ENCODE results near the gene PVRIG.
A peak's percentile ranks its signal among the peaks of the same experiment; 100 is the strongest.
"Not testable (repeated sequence)": the region's sequence is repeated elsewhere in the genome, so short reads cannot be mapped to it uniquely, and the experiment has no call there.

Gene PVRIG

DNA sequence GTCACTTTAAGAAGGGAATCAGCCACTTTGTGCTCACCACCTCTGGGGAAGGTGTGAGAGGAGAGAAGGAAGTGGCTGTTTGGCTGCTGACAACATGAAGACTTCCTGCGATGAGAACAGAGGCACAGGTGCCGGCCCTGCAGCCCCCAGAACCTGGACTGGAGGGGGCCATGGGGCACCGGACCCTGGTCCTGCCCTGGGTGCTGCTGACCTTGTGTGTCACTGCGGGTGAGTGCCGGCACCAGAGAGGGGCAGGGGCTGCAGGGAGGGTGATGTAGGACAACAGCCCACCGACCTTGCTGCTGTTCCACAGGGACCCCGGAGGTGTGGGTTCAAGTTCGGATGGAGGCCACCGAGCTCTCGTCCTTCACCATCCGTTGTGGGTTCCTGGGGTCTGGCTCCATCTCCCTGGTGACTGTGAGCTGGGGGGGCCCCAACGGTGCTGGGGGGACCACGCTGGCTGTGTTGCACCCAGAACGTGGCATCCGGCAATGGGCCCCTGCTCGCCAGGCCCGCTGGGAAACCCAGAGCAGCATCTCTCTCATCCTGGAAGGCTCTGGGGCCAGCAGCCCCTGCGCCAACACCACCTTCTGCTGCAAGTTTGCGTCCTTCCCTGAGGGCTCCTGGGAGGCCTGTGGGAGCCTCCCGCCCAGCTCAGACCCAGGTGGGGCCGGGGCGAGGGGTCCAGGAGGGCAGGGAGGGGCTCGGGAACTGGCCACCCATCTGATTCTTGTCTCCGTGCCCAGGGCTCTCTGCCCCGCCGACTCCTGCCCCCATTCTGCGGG, at the start of gene PVRIG:
PVRIG (plus strand) TSS at position 149 of the 785 bp plus-strand sequence; CDS start at position 171, 22 bp downstream.
- peak in 5 of 6 experiments; percentile 9 to 67 (median 58) for DNase-seq

DNA sequence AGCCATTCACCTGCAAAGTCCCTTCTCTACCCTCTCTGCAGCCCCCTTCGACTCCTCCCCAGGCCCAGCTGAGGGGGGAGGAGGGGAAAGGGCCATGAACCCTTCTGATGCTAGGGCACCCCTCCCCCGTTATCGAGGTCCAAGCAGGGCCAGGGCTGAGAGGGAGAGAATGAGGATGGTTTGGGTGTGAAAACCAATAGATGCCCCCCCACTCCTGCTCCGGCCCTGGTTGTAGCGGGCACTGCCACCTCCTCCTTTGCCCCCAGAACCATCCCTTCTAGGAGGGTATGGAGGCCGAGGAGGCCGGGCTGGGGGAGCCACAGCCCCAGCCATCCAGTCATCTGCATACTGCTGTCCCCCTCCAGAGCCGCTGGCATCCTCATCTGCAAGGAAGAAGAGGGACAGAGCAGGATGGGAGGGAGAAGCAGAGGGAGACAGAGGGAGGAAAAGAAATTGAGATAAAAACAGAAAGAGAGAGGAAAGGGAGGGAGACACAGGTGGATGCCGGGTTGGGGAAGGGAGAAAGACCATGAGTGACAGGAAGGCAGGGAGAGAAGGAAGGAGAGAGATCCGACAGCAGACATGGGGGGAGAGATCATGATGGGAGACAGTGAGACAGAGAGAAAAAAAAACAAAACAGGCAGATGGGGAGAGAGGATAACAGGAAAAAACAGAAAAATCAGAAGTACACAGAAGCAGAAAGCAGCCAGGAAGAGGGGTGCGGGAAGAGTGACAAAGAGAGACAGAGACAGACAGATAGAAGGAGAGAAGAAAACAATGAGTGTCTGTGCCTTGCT, 49.5 kb upstream of the PVRIG start:
- DNase-seq = no peak

DNA sequence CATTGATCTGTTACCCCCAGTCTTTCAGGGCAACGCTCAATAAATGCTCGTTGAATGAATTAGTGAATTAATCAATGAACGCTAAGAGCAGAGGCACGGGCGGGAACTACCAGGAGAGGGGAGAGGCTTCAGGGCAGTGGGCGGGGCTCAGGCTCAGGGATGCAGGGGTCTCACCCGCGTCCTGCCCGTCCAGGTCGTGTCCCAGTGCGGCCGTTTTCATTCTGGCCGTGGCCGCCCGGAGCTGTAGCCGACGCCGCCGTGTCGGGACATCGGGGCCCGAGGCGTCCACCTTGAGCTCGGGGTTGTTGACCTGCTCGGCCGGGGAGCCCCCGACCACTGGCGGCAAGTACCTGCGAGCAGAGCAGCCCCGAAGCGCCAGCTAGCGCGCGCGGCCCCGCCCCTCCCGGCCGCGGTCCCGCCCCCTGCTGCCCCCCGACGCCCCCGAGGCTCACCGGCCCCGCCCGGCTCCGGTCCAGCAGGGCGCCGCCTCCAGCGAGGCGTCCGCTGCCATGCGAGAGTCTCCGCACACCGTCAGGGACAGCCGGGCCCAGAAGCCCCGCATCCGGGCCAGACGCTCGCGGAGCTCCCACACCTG, 48.6 kb upstream of the PVRIG start:
- DNase-seq = peak in 5 of 6 experiments; percentile 24 to 55 (median 36)

DNA sequence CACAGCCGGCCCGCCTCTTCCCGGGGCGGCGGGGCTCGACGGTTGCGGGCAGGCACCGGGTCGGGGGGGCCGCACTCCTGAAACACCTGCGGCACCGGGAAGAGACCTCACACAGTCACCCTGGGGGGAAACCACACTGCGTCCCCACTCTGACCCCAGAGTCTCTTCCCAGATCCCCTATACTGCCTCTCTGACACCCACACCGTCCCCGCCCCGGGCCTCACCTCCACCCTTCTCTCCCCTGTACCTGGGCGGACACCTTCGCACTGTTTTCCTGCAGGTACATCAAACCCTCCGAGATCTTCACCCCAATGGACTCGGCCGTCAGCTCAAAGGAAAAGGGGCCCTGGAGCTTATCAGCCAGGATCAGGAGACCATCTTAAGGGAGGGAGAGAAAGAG, 47.9 kb upstream of the PVRIG start:
- peak in 1 of 6 experiments; percentile 36 for DNase-seq

DNA sequence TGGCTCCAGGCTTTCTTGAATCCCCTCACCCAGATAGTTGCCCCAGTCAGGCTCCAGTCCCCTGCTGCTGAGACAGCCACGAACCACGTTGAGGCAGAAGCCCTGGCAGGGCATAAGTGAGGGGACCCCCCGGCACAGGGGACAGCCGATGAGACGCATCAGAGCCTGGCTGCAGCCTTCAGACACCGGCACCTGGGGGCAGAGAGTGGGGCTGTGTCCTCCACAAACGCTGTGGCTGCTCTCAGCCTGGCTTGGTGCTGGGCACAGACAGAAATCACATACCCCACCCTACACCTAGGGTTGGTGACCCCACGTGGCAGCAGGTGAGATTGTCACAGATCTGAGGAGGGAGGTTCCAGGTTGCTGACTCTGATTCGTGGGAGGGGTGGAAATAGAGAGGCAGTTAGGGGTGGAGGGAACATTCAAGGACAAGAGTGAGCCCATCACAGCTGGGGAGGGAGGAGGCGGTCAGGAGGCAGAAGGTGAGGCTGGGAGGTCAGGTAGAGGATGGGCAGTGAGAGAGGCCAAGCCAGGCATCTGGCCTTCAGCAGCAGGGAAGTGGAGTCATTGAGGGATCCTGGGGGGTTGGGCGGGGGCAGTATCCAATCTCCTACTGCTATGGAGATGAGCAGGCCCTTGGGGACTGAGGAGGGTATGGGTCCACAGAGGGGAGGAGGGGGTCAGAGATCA, 45.8 kb upstream of the PVRIG start:
- no peak for DNase-seq

DNA sequence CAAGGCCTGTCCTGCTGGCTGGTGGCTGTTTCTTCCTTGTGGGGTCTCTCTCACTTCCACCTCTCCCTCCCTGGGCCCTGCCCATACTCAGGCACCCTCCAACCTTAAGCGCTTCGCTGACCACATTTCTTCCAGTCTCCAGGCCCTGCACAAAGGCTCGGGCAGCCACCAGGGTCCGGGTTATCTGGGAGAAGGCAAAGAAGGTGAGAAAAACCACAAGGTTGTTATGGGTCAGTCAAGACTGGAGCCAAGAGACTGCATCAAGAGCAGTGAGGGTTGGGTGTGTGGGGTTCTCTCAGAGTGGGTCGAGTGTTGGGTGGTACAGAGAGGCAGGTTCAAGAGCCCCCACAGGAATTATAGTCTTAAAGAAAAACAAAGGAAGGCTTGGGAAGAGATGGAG, 45.2 kb upstream of the PVRIG start:
- no peak for DNase-seq

DNA sequence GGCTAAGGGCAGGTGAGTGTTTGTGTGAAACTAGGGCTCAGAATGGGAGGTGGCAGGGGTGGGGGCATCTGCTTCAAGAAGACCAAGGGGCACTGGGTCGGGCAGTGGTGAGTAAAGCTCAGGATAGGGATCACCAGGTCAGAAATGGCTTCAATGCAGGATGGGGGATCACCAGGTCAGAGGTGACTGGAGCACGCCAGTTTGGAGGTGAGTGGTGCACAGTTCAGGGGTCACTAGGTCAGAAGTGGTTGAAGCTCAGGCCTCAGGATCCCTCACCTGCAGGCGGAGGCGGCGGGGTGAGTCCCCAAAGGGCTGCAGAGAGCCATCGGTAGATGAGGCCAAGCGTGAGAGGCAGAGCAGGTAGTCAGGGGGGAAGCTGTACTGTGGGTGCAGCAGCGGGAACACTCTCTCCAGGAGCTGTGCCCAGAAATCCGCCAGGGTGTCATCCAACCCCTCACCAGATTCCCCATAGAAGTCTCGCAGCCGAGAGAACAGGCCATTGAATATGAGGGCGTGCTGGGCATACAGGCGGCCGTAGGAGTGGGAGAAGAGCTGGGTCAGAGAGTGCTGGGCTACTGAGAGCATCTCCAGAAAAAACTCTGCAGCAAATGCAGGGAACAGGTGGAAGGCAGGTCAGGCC, 44.3 kb upstream of the PVRIG start:
- no peak for DNase-seq

DNA sequence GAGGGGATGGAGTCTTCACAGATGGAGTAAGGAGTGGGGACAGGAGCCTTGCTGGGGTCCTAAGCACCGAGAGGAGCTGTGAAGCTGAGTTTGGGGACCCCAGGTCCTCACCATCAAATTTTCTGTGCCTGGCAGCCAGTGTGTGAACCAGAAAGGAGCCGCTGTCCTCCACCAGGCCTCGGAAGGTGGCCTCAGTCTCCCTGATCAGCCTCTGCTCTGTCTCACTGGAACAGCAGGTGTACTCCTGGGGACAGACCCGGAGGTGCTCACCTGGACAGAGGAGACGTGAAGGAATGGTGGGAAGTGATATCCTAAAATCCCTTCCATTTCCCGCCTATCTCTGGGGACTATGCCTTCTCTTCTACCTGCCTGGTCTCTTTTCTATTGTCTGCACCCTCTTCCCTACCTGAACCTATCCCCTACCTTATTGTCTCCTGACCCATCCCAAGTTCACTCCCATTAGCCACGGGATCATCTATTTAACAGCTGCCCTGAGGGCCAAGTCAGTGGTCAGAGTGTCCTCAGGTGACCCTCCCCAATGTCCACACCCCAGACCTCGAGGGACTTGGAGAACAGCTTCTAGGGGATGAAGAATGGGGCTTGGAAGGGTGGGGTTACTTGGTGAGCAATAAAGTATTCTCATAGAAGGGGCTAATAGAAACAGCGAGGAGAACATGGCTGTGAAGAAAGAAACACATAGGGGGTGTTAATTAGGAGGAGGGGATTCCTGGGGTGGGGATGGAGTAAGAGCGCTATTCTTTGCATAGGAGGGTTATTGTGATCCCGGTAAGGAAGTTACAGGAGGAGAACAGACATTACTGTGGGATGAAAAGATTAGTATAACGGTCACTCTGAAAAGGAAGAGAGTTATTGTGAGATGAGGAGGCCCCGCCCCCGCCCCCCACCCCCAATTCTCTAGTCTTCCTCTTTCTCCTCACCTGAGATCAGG, 43.4 kb upstream of the PVRIG start:
- no peak for DNase-seq

DNA sequence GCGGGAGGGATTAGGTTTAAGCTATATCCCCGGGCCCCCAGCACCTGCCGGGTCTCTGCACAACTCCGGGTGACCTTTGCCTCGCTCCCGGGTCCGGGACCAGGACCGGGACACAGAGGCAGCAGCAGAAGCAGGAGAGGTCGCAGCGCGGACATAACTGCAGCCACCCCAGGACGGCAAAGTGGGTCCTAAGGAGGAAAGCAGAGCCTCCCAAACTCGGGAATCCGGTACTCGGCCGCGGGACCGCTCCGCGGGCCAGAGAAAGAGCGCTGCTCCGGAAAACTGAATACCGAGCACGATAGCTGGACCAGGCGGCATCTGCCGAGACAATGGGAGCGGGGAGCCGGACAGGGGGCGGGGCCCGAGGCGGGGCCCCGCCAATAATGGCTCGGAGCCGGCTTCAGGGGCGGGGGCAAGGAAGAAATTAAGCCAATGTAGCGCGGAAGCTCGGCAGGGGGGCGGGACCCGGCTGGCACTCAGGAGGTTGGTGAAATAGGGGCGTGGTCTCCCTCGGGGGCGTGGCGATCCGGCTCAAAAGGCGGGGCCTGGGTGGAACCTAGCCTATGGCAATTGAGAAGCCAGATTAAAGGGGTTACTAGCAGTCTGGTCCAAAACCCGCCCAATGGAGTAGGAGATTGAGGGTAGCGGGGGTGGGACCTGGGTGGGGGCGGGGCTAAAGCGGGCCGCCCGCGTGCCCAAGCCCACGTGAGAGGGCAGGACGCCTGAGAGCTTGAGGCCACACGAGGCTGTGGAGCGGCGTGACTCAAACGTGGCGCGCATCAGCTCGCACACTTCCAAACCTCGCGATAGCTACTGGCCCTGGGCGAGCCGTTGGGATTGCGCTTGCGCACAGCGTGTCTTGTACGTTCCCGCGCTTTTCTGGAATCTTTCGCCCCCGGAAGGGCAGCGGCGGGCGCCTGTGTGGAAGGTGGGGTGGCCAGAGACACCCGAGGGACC, 42.4 kb upstream of the PVRIG start, which contains the start of the genes GPC2 and STAG3:
GPC2 (minus strand) TSS at position 337 of the 957 bp plus-strand sequence; CDS start at position 155, 182 bp downstream.
STAG3 (plus strand) TSS at position 874 of the 957 bp plus-strand sequence. CDS start 2,639 bp downstream, outside the sequence.
- peak; percentile 95 to 98 (median 98) for DNase-seq

DNA sequence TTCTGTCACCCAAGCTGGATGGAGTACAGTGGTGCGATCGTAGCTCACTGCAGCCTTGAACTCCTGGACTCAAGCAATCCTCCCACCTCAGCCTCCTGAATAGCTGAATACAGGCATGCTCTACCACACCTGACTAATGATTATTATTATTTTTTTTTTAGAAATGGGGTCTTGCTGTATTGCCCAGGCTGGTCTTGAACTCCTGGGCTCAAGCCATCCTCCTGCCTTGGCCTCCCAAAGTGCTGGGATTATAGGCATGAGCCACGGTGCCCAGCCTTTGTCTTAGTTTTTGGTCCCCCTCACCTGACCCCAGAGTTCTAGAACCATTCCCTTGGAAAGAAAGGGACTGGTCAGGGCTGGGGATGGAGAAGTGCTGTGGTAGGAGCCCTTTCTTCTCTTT, 39.7 kb upstream of the PVRIG start:
- DNase-seq = not testable (repeated sequence)

DNA sequence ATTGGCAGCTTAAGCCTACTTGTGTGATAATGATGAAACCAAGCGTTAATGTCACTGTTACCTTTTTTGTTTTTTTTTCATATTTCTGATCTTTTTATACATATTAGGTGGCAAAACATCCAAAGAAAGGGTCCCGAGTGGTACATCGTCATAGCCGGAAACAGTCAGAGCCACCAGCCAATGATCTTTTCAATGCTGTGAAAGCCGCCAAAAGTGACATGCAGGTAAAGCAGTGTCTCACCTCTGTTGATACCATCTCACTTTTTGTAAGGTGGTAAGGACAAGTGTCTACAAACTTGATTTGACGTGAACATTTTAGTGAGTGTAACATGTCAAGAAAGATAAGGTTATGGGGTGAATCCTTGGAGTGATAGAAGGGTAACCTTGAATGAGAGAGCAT, 37.1 kb upstream of the PVRIG start:
- peak in 4 of 6 experiments; percentile 10 to 39 (median 32) for DNase-seq

DNA sequence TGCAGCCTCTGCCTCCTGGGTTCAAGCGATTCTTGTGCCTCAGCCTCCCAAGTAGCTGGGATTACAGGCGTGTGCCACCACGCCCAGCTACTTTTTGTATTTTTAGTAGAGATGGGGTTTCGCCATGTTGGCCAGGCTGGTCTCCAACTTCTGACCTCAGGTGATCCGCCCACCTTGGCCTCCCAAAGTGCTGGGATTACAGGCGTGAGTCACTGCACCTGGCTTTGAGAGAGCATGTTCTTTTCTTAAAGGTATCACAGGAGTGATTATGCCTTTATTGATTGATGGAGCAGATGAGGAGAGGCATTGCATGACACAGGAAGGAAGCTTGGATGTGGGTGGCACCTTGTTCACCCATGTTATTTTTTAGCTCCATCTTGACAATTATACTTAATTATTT, 36.7 kb upstream of the PVRIG start:
- not testable (repeated sequence) for DNase-seq

DNA sequence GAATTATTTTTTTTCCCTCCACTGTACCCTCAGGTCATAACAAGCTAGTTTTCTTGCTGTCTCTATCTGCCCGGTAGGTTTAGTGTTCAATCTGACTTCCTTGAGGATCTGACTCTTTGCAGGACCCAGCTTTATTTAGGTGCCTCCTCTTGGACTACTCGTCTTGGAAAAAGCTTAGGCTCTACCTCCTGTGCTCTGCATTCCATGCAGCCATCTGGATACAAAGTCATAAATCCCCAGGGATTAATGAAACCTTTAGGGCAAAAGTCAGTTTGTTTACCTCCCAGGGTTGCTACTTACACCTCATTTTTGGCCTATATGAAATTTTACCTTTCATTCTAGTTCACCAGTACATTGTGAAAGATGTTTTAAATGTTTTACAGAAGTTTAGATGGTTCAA, 34.0 kb upstream of the PVRIG start:
- no peak for DNase-seq

DNA sequence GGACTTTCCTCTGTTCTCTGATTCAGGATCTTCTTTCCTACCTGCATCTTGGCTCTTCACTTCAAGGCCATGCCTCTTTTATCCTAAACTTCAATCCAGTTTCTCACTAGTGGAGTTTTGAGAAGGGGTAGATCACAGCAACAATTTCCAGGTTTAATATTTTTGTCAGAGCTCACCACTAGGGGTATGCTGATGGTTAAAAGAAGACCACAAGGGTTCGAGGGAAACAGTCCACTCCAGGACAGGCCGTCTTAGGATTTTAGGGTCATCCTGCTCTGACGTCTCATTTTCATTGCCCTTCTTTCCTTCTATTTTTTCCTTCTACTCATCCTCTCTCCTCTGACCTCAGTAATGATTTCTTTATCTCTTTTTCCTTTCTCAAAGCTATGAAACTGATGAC, 30.7 kb upstream of the PVRIG start:
- no peak for DNase-seq

DNA sequence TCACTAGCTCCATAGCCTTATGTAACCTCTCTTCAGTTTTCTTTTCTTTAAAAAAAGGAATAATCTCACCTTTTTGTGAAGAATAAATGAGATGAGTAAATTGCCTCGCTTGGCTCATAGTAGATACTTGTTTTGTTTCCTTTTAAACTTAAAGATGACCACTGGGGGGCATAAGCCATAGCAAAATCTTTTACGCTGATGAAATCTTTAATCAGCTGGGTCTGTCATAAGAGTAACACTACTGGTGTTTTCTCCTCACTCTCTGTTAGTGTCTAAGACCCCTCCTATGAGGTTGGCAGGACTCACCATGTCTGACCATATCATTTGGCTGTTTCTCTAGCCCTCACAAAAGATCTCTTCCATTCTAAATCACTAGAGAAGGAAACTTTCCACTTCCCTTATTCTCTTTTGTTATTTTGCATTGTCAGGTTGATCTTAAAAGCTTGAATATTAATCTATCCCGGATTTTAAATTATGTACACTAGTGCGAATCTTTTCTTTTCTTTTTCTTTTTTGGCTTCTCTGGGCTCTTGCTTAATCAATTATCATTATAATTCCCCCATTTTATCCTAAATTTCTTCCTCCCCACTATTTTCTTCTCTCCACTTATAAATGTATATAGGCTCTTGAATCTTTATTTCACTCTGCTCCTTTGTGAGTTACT, 29.6 kb upstream of the PVRIG start:
- peak in 3 of 6 experiments; percentile 37 to 63 (median 59) for DNase-seq

DNA sequence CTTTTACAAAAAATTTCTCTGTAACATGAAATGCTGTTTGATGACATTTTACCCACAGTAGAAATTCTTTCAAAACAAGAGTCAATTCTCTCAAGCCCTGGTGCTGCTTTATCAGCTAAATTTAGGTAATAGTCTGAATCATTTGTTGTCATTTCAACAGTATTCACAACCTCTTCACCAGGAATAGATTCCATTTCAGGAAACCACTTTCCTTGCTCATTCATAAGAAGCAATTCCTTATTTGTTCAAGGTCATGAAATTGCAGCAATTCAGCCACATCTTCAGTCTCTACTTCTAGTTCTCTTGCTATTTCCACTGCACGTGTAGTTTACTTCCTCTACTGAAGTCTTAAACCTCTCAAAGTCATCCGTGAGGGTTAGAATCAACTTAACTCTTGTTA, 28.0 kb upstream of the PVRIG start:
- DNase-seq = peak in 2 of 6 experiments; percentile 5 to 12

DNA sequence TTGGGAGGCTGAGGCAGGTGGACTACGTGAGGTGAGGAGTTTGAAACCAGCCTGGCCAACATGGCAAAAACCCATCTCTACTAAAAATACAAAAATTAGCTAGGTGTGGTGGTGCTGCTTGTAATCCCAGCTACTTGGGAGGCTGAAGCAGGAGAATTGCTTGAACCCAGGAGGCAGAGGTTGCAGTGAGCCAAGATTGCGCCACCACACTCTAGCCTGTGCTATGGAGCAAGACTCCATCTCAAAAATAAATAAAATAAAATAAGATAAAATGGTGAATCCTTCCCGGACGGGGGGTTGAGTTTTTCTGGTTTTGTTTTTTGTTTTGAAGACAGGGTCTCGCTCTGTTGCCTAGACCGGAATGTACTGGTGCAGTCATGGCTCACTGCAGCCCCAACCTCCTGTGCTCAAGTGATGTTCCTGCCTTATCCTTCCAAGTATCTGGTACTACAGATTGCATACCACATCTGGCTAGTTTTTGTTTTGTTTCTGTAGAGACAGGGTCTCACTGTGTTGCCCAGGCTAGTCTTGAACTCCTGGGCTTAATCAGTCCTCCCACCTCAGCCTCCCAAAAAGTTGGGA, 27.4 kb upstream of the PVRIG start:
- DNase-seq = not testable (repeated sequence)

DNA sequence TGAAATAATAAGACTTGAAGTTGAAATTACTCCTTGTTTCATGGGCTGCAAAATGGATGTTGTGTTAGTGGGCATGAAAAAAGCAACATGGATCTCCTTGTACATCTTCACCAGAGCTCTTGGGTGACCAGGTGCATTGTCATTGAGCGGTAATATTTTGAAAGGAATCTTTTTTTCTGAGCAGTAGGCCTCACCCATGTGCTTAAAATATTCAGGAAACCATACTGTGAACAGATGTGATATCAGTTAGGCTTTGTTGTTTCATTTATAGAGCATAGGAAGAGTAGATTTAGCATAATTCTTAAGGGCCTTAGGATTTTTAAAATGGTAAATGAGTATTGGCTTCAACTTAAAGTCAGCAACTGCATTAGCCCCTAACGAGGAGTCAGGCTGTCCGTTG, 26.8 kb upstream of the PVRIG start:
- no peak for DNase-seq

DNA sequence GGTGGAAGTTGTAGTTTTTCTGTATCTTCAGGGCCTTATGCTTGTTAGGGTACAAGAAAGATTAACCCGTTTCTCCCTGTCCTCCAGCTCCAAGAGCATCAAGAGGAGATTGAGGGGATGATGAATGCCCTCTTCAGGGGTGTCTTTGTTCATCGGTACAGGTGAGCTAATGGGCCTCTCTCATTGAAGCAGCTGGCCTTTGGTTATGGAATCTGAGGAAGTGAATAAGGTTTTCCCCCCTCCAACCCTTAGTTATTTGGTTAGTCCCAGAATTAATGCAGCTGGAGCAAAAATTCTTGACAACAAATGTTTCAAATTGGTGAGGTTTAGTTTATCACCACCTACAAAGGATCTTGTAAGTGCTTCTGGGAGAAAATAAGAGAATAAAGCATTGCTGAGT, 24.5 kb upstream of the PVRIG start:
- DNase-seq = no peak
